OCI-LY1 (cell line): ENCODE results near the gene CHN2.

Source experiments
- H2AFZ ChIP-seq: fragments of 200-600 bp; sonication (generic), shearing (Covaris generic); 2 replicates; pipeline ENCODE4 v1.6.0; 2014; ENCODE audit warnings: antibody characterized with exemption, mild to moderate bottlenecking, low read length
- H3F3A ChIP-seq: fragments of 200-600 bp; sonication (generic), shearing (Covaris generic); 2 replicates; pipeline ENCODE4 v1.6.0; 2014; ENCODE audit warnings: mild to moderate bottlenecking, antibody characterized with exemption, low read length, moderate library complexity; ENCODE audit not compliant: insufficient read depth
- H3K27ac ChIP-seq: fragments of 200-600 bp; sonication (generic); 2 replicates; pipeline ENCODE4 v1.5.1; 2014; ENCODE audit warnings: low read length, mixed run types, mild to moderate bottlenecking, low read depth; ENCODE audit not compliant: poor library complexity, severe bottlenecking
- H3K27me3 ChIP-seq: fragments of 200-600 bp; sonication (generic); 2 replicates; pipeline ENCODE4 v1.6.0; 2014; ENCODE audit warnings: antibody characterized with exemption, mild to moderate bottlenecking, low read length, moderate library complexity; ENCODE audit not compliant: insufficient read depth
- H3K36me3 ChIP-seq: fragments of 200-600 bp; sonication (generic); 2 replicates; pipeline ENCODE4 v1.6.1; 2014; ENCODE audit warnings: mild to moderate bottlenecking, antibody characterized with exemption, low read length, moderate library complexity, mixed read lengths; ENCODE audit not compliant: insufficient read depth
- H3K4me1 ChIP-seq: fragments of 200-600 bp; sonication (generic); 2 replicates; pipeline ENCODE4 v1.5.1; 2014; ENCODE audit warnings: mild to moderate bottlenecking, low read length, moderate library complexity; ENCODE audit not compliant: insufficient read depth, severe bottlenecking
- H3K4me2 ChIP-seq: fragments of 200-600 bp; sonication (generic), shearing (Covaris generic); 2 replicates; pipeline ENCODE4 v1.6.1; 2014; ENCODE audit warnings: low read length
- H3K4me3 ChIP-seq: fragments of 200-600 bp; sonication (generic); 2 replicates; pipeline ENCODE4 v1.5.1; 2014; ENCODE audit warnings: low read length, low read depth, mild to moderate bottlenecking, mixed read lengths; ENCODE audit not compliant: poor library complexity, severe bottlenecking
- H3K79me2 ChIP-seq: fragments of 200-600 bp; shearing (Covaris generic); 2 replicates; pipeline ENCODE4 v1.6.1; 2016; ENCODE audit warnings: mixed run types, low read length, mixed read lengths; ENCODE audit not compliant: insufficient read depth
- H3K9ac ChIP-seq: fragments of 200-600 bp; sonication (generic), shearing (Covaris generic); 2 replicates; pipeline ENCODE4 v1.6.1; 2014; ENCODE audit warnings: mild to moderate bottlenecking, low read length, mixed read lengths
- H3K9me2 ChIP-seq: fragments of 200-600 bp; sonication (generic), shearing (Covaris generic); 2 replicates; pipeline ENCODE4 v1.6.1; 2014; ENCODE audit warnings: low read depth, mild to moderate bottlenecking, low read length, mixed read lengths
- H3K9me3 ChIP-seq: fragments of 200-600 bp; shearing (Covaris generic); 2 replicates; pipeline ENCODE4 v1.6.1; 2014; ENCODE audit warnings: low read length, mixed read lengths
- H4K20me1 ChIP-seq: fragments of 200-600 bp; sonication (generic), shearing (Covaris generic); 2 replicates; pipeline ENCODE4 v1.6.0; 2016; ENCODE audit warnings: mild to moderate bottlenecking, low read length; ENCODE audit not compliant: insufficient read depth
- EZH2 ChIP-seq: fragments of 200-600 bp; sonication (generic), shearing (Covaris generic); IDR thresholded peaks from 2 replicates; pipeline ENCODE4 v1.8.0; 2017; ENCODE audit warnings: borderline replicate concordance, mixed run types, mild to moderate bottlenecking, antibody characterized with exemption, low read length, moderate library complexity, mixed read lengths
- TF ChIP-seq, protein P1 (sequence below): fragments of 200-600 bp; sonication (generic), shearing (Covaris generic); IDR thresholded peaks from 2 replicates; pipeline ENCODE4 v1.5.1; 2017; ENCODE audit warnings: mild to moderate bottlenecking, antibody characterized with exemption, low read length, moderate library complexity, mixed read lengths

The CHN2 gene

DNA sequence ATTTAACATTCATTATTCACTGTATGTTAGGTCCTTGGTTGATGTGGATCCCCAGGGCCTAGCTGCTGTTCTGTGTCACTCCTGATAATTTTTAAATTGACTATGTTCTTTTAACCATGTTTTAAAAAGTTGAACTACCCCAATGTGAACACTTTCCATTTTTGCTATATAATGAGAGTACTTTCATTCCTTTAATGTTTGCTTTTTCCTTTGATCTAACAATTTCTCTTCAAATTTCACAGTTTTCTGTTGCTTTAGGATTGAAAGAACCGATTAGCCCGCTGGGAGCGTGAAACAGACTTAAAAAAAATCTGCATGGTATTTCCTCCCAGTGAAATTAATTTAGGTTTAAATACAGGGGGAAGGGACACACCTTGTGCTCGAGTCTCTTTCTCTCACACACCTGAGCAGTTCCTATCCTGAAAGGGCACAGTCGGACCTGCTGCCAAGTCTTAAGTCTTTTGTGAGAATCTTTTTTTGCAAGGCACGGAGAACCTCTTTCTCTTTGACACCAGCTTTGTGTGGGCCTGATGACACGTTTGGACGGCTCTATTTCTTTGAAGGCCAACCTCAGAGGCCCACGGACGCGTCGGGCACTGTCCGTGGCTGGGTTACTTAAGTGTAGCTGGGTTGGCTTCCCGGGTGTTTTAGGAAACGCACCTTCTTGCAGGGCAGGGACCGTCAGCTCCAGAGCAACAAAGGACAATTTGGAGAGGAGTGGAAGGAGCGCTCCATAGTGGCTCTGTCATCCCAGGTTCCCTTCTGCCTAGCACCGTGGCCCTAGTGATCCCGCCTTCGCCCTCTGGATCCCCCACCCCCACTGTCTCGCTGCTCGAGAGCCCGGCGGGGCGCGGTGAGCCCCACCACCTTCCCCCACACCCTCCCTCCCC lies 1.0 kb upstream of the CHN2 start:
- Histone ChIP-seq H3K9me3 (no peaks in the 10 kb centered on the region), H3K27ac (no peak overlapping the region), H3K79me2 (no peaks in the 10 kb centered on the region), H3K4me2 (no peak overlapping the region), H3K27me3 (peaks cover 6% of the 10 kb centered on the region; the same call in 1 of the 2 replicates), H3K36me3 (no peaks in the 10 kb centered on the region), H4K20me1 (no peaks in the 10 kb centered on the region), H3K4me1 (no peaks in the 10 kb centered on the region), H3K9me2 (no peaks in the 10 kb centered on the region), H3F3A (no peaks in the 10 kb centered on the region), H2AFZ (no peak overlapping the region), H3K4me3 (no peak overlapping the region), H3K9ac (no peak overlapping the region)
- TF ChIP-seq EZH2 = no peak
- TF ChIP-seq, protein P1, sequence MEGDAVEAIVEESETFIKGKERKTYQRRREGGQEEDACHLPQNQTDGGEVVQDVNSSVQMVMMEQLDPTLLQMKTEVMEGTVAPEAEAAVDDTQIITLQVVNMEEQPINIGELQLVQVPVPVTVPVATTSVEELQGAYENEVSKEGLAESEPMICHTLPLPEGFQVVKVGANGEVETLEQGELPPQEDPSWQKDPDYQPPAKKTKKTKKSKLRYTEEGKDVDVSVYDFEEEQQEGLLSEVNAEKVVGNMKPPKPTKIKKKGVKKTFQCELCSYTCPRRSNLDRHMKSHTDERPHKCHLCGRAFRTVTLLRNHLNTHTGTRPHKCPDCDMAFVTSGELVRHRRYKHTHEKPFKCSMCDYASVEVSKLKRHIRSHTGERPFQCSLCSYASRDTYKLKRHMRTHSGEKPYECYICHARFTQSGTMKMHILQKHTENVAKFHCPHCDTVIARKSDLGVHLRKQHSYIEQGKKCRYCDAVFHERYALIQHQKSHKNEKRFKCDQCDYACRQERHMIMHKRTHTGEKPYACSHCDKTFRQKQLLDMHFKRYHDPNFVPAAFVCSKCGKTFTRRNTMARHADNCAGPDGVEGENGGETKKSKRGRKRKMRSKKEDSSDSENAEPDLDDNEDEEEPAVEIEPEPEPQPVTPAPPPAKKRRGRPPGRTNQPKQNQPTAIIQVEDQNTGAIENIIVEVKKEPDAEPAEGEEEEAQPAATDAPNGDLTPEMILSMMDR = no peak

- no peaks in the 10 kb centered on the region for H3K4me1 ChIP-seq
- TF ChIP-seq, protein P1 = no peak
- TF ChIP-seq EZH2 = no peak
- peaks cover 6% of the 10 kb centered on the region; the same call in 1 of the 2 replicates for H3K27me3 ChIP-seq
- H3K36me3 ChIP-seq = no peaks in the 10 kb centered on the region
- H3K27ac ChIP-seq = no peak overlapping the region
- H3K4me3 ChIP-seq = no peak overlapping the region
- no peaks in the 10 kb centered on the region for H3K9me3 ChIP-seq
- no peak overlapping the region for H3K4me2 ChIP-seq
- no peaks in the 10 kb centered on the region for H4K20me1 ChIP-seq
- no peak overlapping the region for H2AFZ ChIP-seq
- H3F3A ChIP-seq = no peaks in the 10 kb centered on the region
- H3K79me2 ChIP-seq = no peaks in the 10 kb centered on the region
- H3K9ac ChIP-seq = no peak overlapping the region
- no peaks in the 10 kb centered on the region for H3K9me2 ChIP-seq
Observed at GRCh38 chr7:29194206-29194593, 375 bp upstream of the CHN2 start.

DNA sequence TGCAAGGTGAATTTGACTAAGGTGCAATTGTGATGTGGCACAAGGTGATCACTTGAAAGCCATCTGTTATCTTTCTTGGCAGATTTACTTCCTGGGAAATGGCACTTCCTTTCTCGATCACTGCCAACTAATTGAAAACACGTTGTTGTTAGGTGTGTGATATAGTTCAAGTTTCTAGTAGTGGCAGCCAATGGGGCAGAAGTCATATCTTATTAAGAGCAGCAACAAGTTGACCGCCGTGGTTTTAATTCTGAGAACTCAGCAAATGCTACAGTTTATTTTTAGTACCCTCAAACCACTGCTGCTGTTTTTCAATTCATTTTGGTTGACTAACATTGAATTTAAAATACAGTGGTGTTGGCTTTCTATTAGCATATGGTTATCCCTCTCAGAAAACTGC lies 1.6 kb downstream of the CHN2 start:
- H3F3A ChIP-seq = no peaks in the 10 kb centered on the region
- TF ChIP-seq, protein P1 = no peak
- no peak for TF ChIP-seq EZH2
- H3K9me3 ChIP-seq = no peaks in the 10 kb centered on the region
- no peaks in the 10 kb centered on the region for H4K20me1 ChIP-seq
- H2AFZ ChIP-seq = no peak overlapping the region
- H3K4me2 ChIP-seq = no peak overlapping the region
- H3K27ac ChIP-seq = no peak overlapping the region
- H3K9ac ChIP-seq = no peak overlapping the region
- H3K79me2 ChIP-seq = no peaks in the 10 kb centered on the region
- H3K9me2 ChIP-seq = no peaks in the 10 kb centered on the region
- H3K4me1 ChIP-seq = no peaks in the 10 kb centered on the region
- no peaks in the 10 kb centered on the region for H3K36me3 ChIP-seq
- H3K27me3 ChIP-seq = peaks cover 6% of the 10 kb centered on the region; the same call in 1 of the 2 replicates
- no peak overlapping the region for H3K4me3 ChIP-seq
